HCT116 (cell line): ENCODE measurements around the gene RNF152.

ENCODE experiments used
- CTCF ChIP-seq, 3 experiments: fragments of 200-600 bp in 1 of 3; sonication (generic) in 1 of 3; IDR thresholded peaks in 2 of 3; conservative IDR thresholded peaks in 1 of 3; 2 replicates each; pipeline ENCODE4 v1.5.1; 2012 to 2017; ENCODE audit warnings: low read depth in 2 of 3, low read length in 2 of 3, antibody characterized with exemption in 1 of 3, borderline replicate concordance in 1 of 3, control low read depth in 1 of 3, mild to moderate bottlenecking in 1 of 3, mixed read lengths in 1 of 3, mixed run types in 1 of 3, moderate library complexity in 1 of 3; ENCODE audit not compliant: insufficient read depth in 1 of 3
- EZH2 ChIP-seq: fragments of 200-600 bp; sonication (generic); IDR thresholded peaks from 2 replicates; pipeline ENCODE4 v1.6.1; 2017; ENCODE audit warnings: antibody characterized with exemption, mixed run types
- EZH2phosphoT487 ChIP-seq: fragments of 200-600 bp; IDR thresholded peaks from 2 replicates; pipeline ENCODE4 v1.6.1; 2018; ENCODE audit warnings: antibody characterized with exemption, borderline replicate concordance
- POLR2A ChIP-seq: IDR thresholded peaks from 2 replicates; pipeline ENCODE4 v1.7.0; 2011; ENCODE audit warnings: borderline replicate concordance; ENCODE audit not compliant: insufficient read depth, insufficient read length; ENCODE audit errors: extremely low read depth
- POLR2AphosphoS5 ChIP-seq: IDR thresholded peaks from 2 replicates; pipeline ENCODE4 v1.6.1; 2011; ENCODE audit warnings: mild to moderate bottlenecking, low read depth, low read length, moderate library complexity
- RAD21 ChIP-seq: IDR thresholded peaks from 2 replicates; pipeline ENCODE4 v1.6.1; 2012; ENCODE audit warnings: low read depth, mild to moderate bottlenecking
- REST ChIP-seq: IDR thresholded peaks from 2 replicates; pipeline ENCODE4 v1.6.1; 2012; ENCODE audit warnings: low read depth
- SIN3A ChIP-seq: IDR thresholded peaks from 2 replicates; pipeline ENCODE4 v1.6.1; 2012; ENCODE audit warnings: low read depth
- SP1 ChIP-seq: IDR thresholded peaks from 2 replicates; pipeline ENCODE4 v1.6.1; 2012; ENCODE audit warnings: low read depth
- SRF ChIP-seq: IDR thresholded peaks from 2 replicates; pipeline ENCODE4 v1.6.1; 2012; ENCODE audit warnings: low read depth
- TCF7L2 ChIP-seq: IDR thresholded peaks from 2 replicates; pipeline ENCODE4 v1.7.0; 2011; ENCODE audit warnings: borderline replicate concordance, inconsistent platforms; ENCODE audit not compliant: insufficient read depth, insufficient read length; ENCODE audit errors: extremely low read depth
- ZFX ChIP-seq: fragments of 450-650 bp; IDR thresholded peaks from 2 replicates; pipeline ENCODE4 v1.6.1; 2017
- ZNF274 ChIP-seq: fragments of 200-500 bp; sonication (Bioruptor generic); IDR thresholded peaks from 2 replicates; pipeline ENCODE4 v1.6.1; 2014; ENCODE audit warnings: mild to moderate bottlenecking, low read depth, low read length, inconsistent platforms

- TF ChIP-seq CTCF (IDR thresholded peaks at IDR 0.05 in 2 of 3, conservative IDR thresholded peaks at IDR 0.05 in 1 of 3; ENCODE audit: borderline replicate concordance in 1 of 3, insufficient read depth in 1 of 3, low read depth in 2 of 3, low read length in 2 of 3) (no peak), POLR2AphosphoS5 (no peak), ZFX (no peak), SP1 (no peak), EZH2 (no peak), REST (no peak), EZH2phosphoT487 (no peak), SRF (no peak), SIN3A (no peak), RAD21 (no peak), POLR2A (no peak), TCF7L2 (no peak), ZNF274 (no peak)
These were observed 37.3 kb upstream of the RNF152 start for GRCh38 chr18:61929881-61930640.
